Body of pancreas (tissue), 2 donors: ENCODE data around the gene CPEB1. TPM values are rescaled to one million over a fixed set of nuclear protein-coding genes. Genes with fewer than 3 reads are reported as not detected.

Source experiments
- total RNA-seq, 2 donors: library from RNA; depleted of rRNA; stranded (reverse); fragments of >200 nt; gene quantifications; one replicate each; pipeline ENCODE4 v1.1.0, GENCODE V29; 2016

The CPEB1 gene
- total RNA-seq, 2 donors from 2014 or later = 1.0 TPM; not detected in 1

Other genes with a start within 250 kb of the CPEB1 start
- gene GOLGA6L9, start 217.5 kb downstream of the CPEB1 start, total RNA-seq = 1 to 10 TPM; 5.2 to 5.6 TPM
- gene RPS17, start 106.9 kb downstream of the CPEB1 start, total RNA-seq = 1,000 to 10,000 TPM in 1 of 2 donors, 100 to 1,000 TPM in 1; 987 to 1,378 TPM
- gene AP3B2, start 62.5 kb upstream of the CPEB1 start, total RNA-seq = 1 to 10 TPM; 3.9 to 6.6 TPM
- gene FSD2, start 158.7 kb upstream of the CPEB1 start, total RNA-seq = under 1 TPM in 1 of 2 donors, not detected in 1; 0.26 TPM
- 1 to 10 TPM; 6.0 to 9.2 TPM for gene WHAMM, start 162.3 kb upstream of the CPEB1 start, total RNA-seq